Upper lobe of left lung (tissue), 6 donors: ENCODE results near the gene PIK3C2G. TPM values are rescaled to one million over a fixed set of nuclear protein-coding genes. Genes with fewer than 3 reads are reported as not detected.
"Not testable (repeated sequence)": the region's sequence is repeated elsewhere in the genome, so short reads cannot be mapped to it uniquely, and the experiment has no call there.

Experiments
- ATAC-seq, 2 donors: fragments of 200-7000 bp; cut with Tn5 transposase; one replicate each; pipeline ENCODE4 v1.9.1; 2022; ENCODE audit warnings: mild to moderate bottlenecking in 2 of 2, moderate library complexity in 2 of 2; ENCODE audit not compliant: low FRiP score in 2 of 2
- DNase-seq, 2 donors: peaks; one replicate each; pipeline ENCODE4 v3.0.0-alpha.2; 2019 to 2020
- H3K27ac ChIP-seq, 4 donors: fragments of 200-600 bp; sonication (generic); one replicate each; pipeline ENCODE4 v1.5.1; 2016 to 2019
- H3K27me3 ChIP-seq, 4 donors: fragments of 200-600 bp; sonication (generic); one replicate each; pipeline ENCODE4 v1.5.1; 2017 to 2019
- H3K36me3 ChIP-seq, 4 donors: fragments of 200-600 bp; sonication (generic); one replicate each; pipeline ENCODE4 v1.5.1; 2016 to 2019
- H3K4me1 ChIP-seq, 4 donors: fragments of 200-600 bp; sonication (generic); one replicate each; pipeline ENCODE4 v1.5.1; 2018 to 2019
- H3K4me3 ChIP-seq, 4 donors: fragments of 200-600 bp; sonication (generic); one replicate each; pipeline ENCODE4 v1.5.1; 2017 to 2019; ENCODE audit warnings: mild to moderate bottlenecking in 2 of 4, moderate library complexity in 1 of 4
- H3K9me3 ChIP-seq, 4 donors: fragments of 200-600 bp; sonication (generic); one replicate each; pipeline ENCODE4 v1.5.1; 2018 to 2019
- CTCF ChIP-seq, 6 experiments: fragments of 450-650 bp in 4 of 6; fragments of 200-600 bp in 2 of 6; sonication (generic) in 2 of 6; IDR thresholded peaks; one replicate each; pipeline ENCODE4 v1.5.1; 2016 to 2019; ENCODE audit warnings: antibody characterized with exemption in 6 of 6
- EP300 ChIP-seq, 4 donors: sonication (generic); formaldehyde crosslinking; IDR thresholded peaks; one replicate each; pipeline ENCODE4 v1.5.1; 2017; ENCODE audit warnings: antibody characterized with exemption in 4 of 4, control low read depth in 2 of 4
- POLR2A ChIP-seq, 4 donors: fragments of 450-650 bp; IDR thresholded peaks; one replicate each; pipeline ENCODE4 v1.5.1; 2016 to 2017; ENCODE audit warnings: antibody characterized with exemption in 4 of 4, mild to moderate bottlenecking in 2 of 4
- POLR2AphosphoS5 ChIP-seq, 2 donors: sonication (generic); formaldehyde crosslinking; IDR thresholded peaks; one replicate each; pipeline ENCODE4 v1.5.1; 2017; ENCODE audit warnings: antibody characterized with exemption in 2 of 2
- WGBS, 2 donors: methylation state at CpG; one replicate each; pipeline ENCODE4 v1.1.5; 2017 to 2018; 5-methylcytosine and 5-hydroxymethylcytosine counted together
- total RNA-seq, 6 donors: library from RNA; depleted of rRNA in 4 of 6; stranded (reverse); fragments of >200 nt in 4 of 6; gene quantifications; one replicate each; pipeline versions ENCODE4 v1.1.0 to v1.2.1, GENCODE V29; 2016 to 2021
- donor health status: DM: no; HTN: no; CAD: no; lungs with moderate emphysema.
- donor health status: DM: no; HTN: yes; CAD: no; lungs with severe emphysema.

Gene PIK3C2G
- total RNA-seq, 6 donors from 2014 or later, result 0.33 to 3.1 (median 0.39) TPM; not detected in 1

- H3K4me1 ChIP-seq, result no peaks in the 10 kb centered on the region
- H3K27ac ChIP-seq, result no peak overlapping the region
- ATAC-seq (no peak), DNase-seq (no peak)
- no peaks in the 10 kb centered on the region for H3K27me3 ChIP-seq
- no peak for TF ChIP-seq POLR2AphosphoS5 (IDR thresholded peaks at IDR 0.05)
- no peak for TF ChIP-seq POLR2A (IDR thresholded peaks at IDR 0.05)
- no peak for TF ChIP-seq EP300 (IDR thresholded peaks at IDR 0.05)
- TF ChIP-seq CTCF (IDR thresholded peaks at IDR 0.05), result no peak
- H3K4me3 ChIP-seq, result no peak overlapping the region
- 85 to 89% methylated on average over 1 of the region's 1 CpG for WGBS, 2 donors
- H3K36me3 ChIP-seq, result no peaks in the 10 kb centered on the region
- peaks cover 0 to 13% (median 2%) of the 10 kb centered on the region in 4 donors for H3K9me3 ChIP-seq
Measured at GRCh38 chr12:18522806-18523205, 261.5 kb downstream of the PIK3C2G start.

- not testable (repeated sequence) for ATAC-seq, H3K9me3 ChIP-seq, DNase-seq, H3K36me3 ChIP-seq, H3K27ac ChIP-seq, H3K27me3 ChIP-seq, H3K4me3 ChIP-seq
- 84 to 95% methylated on average over 3 of the region's 3 CpGs for WGBS, 2 donors
- peaks cover 0 to 11% (median 0%) of the 10 kb centered on the region in 4 donors for H3K4me1 ChIP-seq
Measured at GRCh38 chr12:18542497-18542896, 281.2 kb downstream of the PIK3C2G start.

GRCh38 chr12:18546399-18546798 lies 285.1 kb downstream of the PIK3C2G start:
- Histone ChIP-seq H3K4me1 (peaks cover 0 to 11% (median 0%) of the 10 kb centered on the region in 4 donors), H3K27ac (no peak overlapping the region), H3K9me3 (no peaks in the 10 kb centered on the region), H3K4me3 (no peak overlapping the region), H3K36me3 (no peaks in the 10 kb centered on the region), H3K27me3 (no peaks in the 10 kb centered on the region)
- TF ChIP-seq EP300 (IDR thresholded peaks at IDR 0.05), result no peak
- TF ChIP-seq CTCF (IDR thresholded peaks at IDR 0.05), result no peak
- 86 to 100% methylated on average over 1 of the region's 1 CpG for WGBS, 2 donors
- ATAC-seq (peak; percentile 40 to 49), DNase-seq (no peak)

DNA sequence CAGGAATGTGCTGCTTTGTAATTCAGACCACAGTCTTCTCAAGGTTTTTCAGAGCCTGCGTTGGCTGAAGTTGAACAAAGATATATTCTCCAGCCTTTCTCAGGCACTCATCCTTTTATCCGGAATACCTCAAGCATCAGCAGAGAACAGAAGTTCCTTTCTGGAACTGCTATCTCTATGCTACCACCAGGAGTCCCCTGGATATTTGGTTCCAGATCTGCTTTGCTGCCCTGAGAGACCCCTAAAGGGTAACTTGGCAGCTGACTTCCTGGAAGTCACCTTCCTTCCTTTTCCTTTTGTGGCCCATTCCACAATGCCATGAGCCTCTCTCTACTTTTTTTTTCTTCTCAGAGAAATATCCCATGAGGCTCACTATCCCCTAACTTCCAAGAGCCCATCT lies 288.3 kb downstream of the PIK3C2G start:
- H3K27ac ChIP-seq, result no peak overlapping the region
- no peaks in the 10 kb centered on the region for H3K27me3 ChIP-seq
- no peak overlapping the region for H3K4me3 ChIP-seq
- no peaks in the 10 kb centered on the region for H3K9me3 ChIP-seq
- peaks cover 0 to 11% (median 0%) of the 10 kb centered on the region in 4 donors for H3K4me1 ChIP-seq
- no peak for ATAC-seq
- 88 to 89% methylated on average over 2 of the region's 2 CpGs for WGBS, 2 donors
- H3K36me3 ChIP-seq, result no peaks in the 10 kb centered on the region
- no peak for TF ChIP-seq POLR2A (IDR thresholded peaks at IDR 0.05)
- TF ChIP-seq EP300 (IDR thresholded peaks at IDR 0.05), result no peak
- no peak for TF ChIP-seq CTCF (IDR thresholded peaks at IDR 0.05)
- no peak for TF ChIP-seq POLR2AphosphoS5 (IDR thresholded peaks at IDR 0.05)
- DNase-seq, result no peak

DNA sequence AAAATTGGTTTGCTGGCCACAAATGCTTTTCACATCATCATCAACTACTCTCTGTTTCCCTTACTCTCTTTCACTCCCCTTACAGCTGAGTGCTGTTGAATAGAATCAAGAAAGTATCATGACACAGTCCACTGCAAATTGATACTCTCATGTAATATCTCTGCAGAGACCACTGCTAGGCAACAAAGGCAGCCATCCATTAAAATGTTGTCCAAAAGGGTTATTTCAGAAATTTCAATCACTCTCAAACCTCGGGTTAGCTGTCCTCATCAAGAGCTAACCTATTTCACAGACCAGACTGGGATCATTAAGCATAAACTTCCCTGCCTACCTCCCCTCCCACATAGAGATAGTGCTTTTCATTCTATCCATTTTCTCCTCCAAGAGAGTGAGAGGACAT lies 289.8 kb downstream of the PIK3C2G start:
- H3K9me3 ChIP-seq, result no peaks in the 10 kb centered on the region

More for the DNA sequence above, 289.8 kb downstream of the PIK3C2G start:
- no peaks in the 10 kb centered on the region for H3K27me3 ChIP-seq
- TF ChIP-seq POLR2AphosphoS5 (IDR thresholded peaks at IDR 0.05) (no peak), CTCF (IDR thresholded peaks at IDR 0.05) (no peak), EP300 (IDR thresholded peaks at IDR 0.05) (no peak)
- no peak for ATAC-seq
- H3K4me3 ChIP-seq, result no peak overlapping the region
- H3K36me3 ChIP-seq, result no peaks in the 10 kb centered on the region
- H3K4me1 ChIP-seq, result peaks cover 0 to 9% (median 0%) of the 10 kb centered on the region in 4 donors
- no peak overlapping the region for H3K27ac ChIP-seq
- no peak for DNase-seq
- 74 to 81% methylated on average over 1 of the region's 1 CpG for WGBS, 2 donors
